Measurements from ENCODE around the gene SRGAP1.

DNA sequence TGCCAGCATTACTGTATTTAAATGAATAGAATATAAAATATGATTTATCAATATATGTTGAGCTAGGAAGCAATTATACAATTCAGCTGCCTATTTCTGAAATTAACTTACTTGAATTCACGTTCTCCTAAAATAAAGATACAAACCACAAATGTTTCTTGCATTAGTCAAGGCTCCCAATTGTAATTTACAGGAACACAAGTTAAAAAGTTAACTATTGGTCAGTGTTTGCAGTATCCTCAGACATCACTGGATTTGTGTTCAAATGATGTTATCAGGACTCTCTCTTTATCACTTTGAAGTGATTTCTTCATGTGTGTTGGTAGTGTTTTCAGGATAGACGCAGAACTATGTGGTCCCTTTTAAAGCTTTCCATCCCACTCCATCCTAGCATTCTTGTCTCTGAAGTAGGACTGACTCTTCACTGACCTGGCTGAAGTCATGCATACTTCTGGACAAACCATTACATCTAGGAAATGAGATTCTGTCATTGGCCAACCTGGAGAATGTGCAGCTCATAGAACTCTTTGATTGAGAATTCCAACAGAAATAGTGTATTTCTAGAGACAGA is 221.5 kb downstream of the SRGAP1 start:
- TF ChIP-seq, protein P1, sequence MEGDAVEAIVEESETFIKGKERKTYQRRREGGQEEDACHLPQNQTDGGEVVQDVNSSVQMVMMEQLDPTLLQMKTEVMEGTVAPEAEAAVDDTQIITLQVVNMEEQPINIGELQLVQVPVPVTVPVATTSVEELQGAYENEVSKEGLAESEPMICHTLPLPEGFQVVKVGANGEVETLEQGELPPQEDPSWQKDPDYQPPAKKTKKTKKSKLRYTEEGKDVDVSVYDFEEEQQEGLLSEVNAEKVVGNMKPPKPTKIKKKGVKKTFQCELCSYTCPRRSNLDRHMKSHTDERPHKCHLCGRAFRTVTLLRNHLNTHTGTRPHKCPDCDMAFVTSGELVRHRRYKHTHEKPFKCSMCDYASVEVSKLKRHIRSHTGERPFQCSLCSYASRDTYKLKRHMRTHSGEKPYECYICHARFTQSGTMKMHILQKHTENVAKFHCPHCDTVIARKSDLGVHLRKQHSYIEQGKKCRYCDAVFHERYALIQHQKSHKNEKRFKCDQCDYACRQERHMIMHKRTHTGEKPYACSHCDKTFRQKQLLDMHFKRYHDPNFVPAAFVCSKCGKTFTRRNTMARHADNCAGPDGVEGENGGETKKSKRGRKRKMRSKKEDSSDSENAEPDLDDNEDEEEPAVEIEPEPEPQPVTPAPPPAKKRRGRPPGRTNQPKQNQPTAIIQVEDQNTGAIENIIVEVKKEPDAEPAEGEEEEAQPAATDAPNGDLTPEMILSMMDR (IDR thresholded peaks at IDR 0.05), result no peak
- no peak for TF ChIP-seq POLR2A (IDR thresholded peaks at IDR 0.05)
- TF ChIP-seq EP300 (IDR thresholded peaks at IDR 0.05), result no peak
